K562 (cell line): ENCODE data around the gene LNX2. TPM values are rescaled to one million over a fixed set of nuclear protein-coding genes. Genes with fewer than 3 reads are reported as not detected.

Source experiments
- ATAC-seq: fragments of 200-7000 bp; cut with Tn5 transposase; 3 replicates; pipeline ENCODE4 v1.9.1; 2020; ENCODE audit warnings: moderate library complexity
- BruUV-seq: library from RNA; stranded (reverse); fragments of 400-500 nt; replicated peaks from 2 replicates; lab custom pipeline; 2021; lab: Mats Ljungman, UMichigan
- CTCF ChIA-PET: fragments of 300-600 bp; formaldehyde crosslinking; extraction: SDS; loops from one replicate; lab custom pipeline; 2021; ENCODE audit warnings: low intra/inter-chr PET ratio; lab: Yijun Ruan, JAX
- POLR2A ChIA-PET: fragments of 300-600, 350-650 bp; sonication (Branson Sonifier 250); formaldehyde crosslinking; extraction: SDS; loops from one replicate; lab custom pipeline; 2021; ENCODE audit warnings: antibody characterized with exemption, inconsistent platforms; lab: Yijun Ruan, JAX
- DNase-seq, 4 experiments: peaks; one replicate each; pipeline versions ENCODE4 v3.0.0 to v3.0.0-alpha.2; 2011 to 2018; ENCODE audit warnings: low spot score in 3 of 4, mixed read lengths in 3 of 4; ENCODE audit errors: extremely low read depth in 1 of 4
- FAIRE-seq: peaks from 2 replicates; lab custom pipeline; 2011; peaks lifted over from hg19 to GRCh38; lab: Jason Lieb, UNC
- H2AFZ ChIP-seq: 2 replicates; pipeline ENCODE4 v1.6.0; 2011; ENCODE audit warnings: low read depth, low read length, control low read depth, inconsistent platforms
- H3K27ac ChIP-seq: fragments of 200-600 bp; 3 replicates; pipeline ENCODE4 v1.8.0; 2011; ENCODE audit warnings: low read depth, mild to moderate bottlenecking, control low read depth, inconsistent platforms, low read length, moderate library complexity, mixed read lengths; ENCODE audit errors: extremely low read depth
- H3K27me3 ChIP-seq, 2 experiments: fragments of 300-600 bp in 1 of 2; 2 replicates in 1 of 2; 3 replicates in 1 of 2; pipeline versions ENCODE4 v1.6.0 to v1.8.0; 2011; ENCODE audit warnings: inconsistent platforms in 2 of 2, low read length in 2 of 2, mild to moderate bottlenecking in 1 of 2, mixed read lengths in 1 of 2, moderate library complexity in 1 of 2; ENCODE audit not compliant: control insufficient read depth in 2 of 2, insufficient read depth in 2 of 2
- H3K36me3 ChIP-seq: fragments of 300-600 bp; 3 replicates; pipeline ENCODE4 v1.8.0; 2011; ENCODE audit warnings: mild to moderate bottlenecking, low read length, inconsistent platforms; ENCODE audit not compliant: control insufficient read depth, insufficient read depth
- H3K4me1 ChIP-seq, 2 experiments: fragments of 200-600 bp in 1 of 2; replicated peaks in 1 of 2; 2 replicates in 1 of 2; 3 replicates in 1 of 2; pipeline versions ENCODE4 v1.5.1 to v1.8.0; 2011; ENCODE audit warnings: inconsistent platforms in 2 of 2, low read length in 2 of 2, mild to moderate bottlenecking in 1 of 2, mixed read lengths in 1 of 2, moderate library complexity in 1 of 2; ENCODE audit not compliant: control insufficient read depth in 2 of 2, insufficient read depth in 2 of 2
- H3K4me2 ChIP-seq: 2 replicates; pipeline ENCODE4 v1.6.1; 2011; ENCODE audit warnings: low read length, control low read depth, inconsistent platforms, mixed read lengths; ENCODE audit not compliant: insufficient read depth
- H3K4me3 ChIP-seq: fragments of 200-600 bp; sonication (generic), shearing (Covaris generic); 2 replicates; pipeline ENCODE4 v1.5.1; 2016; ENCODE audit warnings: control low read depth, inconsistent platforms
- H3K79me2 ChIP-seq: fragments of 200-600 bp; 3 replicates; pipeline ENCODE4 v1.8.0; 2011; ENCODE audit warnings: low read length, inconsistent platforms; ENCODE audit not compliant: control insufficient read depth, insufficient read depth
- H3K9ac ChIP-seq, 2 experiments: 2 replicates each; pipeline versions ENCODE4 v1.6.0 to v1.6.1; 2011; ENCODE audit warnings: low read depth in 2 of 2, low read length in 2 of 2, control low read depth in 1 of 2, inconsistent platforms in 1 of 2, mild to moderate bottlenecking in 1 of 2, mixed read lengths in 1 of 2; ENCODE audit not compliant: insufficient read depth in 1 of 2
- H3K9me1 ChIP-seq: one replicate; pipeline ENCODE4 v1.6.0; 2011; ENCODE audit warnings: inconsistent platforms, mild to moderate bottlenecking, low read length, moderate library complexity; ENCODE audit not compliant: control insufficient read depth, insufficient read depth
- H3K9me3 ChIP-seq: replicated peaks from 2 replicates; pipeline ENCODE4 v1.5.1; 2011; ENCODE audit warnings: low read depth, low read length, inconsistent platforms; ENCODE audit not compliant: control insufficient read depth, insufficient read depth
- H4K20me1 ChIP-seq: replicated peaks from 2 replicates; pipeline ENCODE4 v1.6.1; 2011; ENCODE audit warnings: low read length, inconsistent platforms, mixed read lengths; ENCODE audit not compliant: control insufficient read depth, insufficient read depth
- ADNP ChIP-seq: fragments of 200-800 bp; sonication (Bioruptor generic); IDR thresholded peaks from 2 replicates; pipeline ENCODE4 v1.6.1; 2016; ENCODE audit warnings: missing genetic modification characterization, missing compliant biosample characterization
- CTCF ChIP-seq, 3 experiments: IDR thresholded peaks in 2 of 3; conservative IDR thresholded peaks in 1 of 3; 2 replicates each; pipeline ENCODE4 v1.5.1; 2011 to 2012; ENCODE audit warnings: low read length in 3 of 3, mild to moderate bottlenecking in 3 of 3, control low read depth in 2 of 3, improper control_type of control experiment in 1 of 3, inconsistent platforms in 1 of 3, low read depth in 1 of 3, mixed read lengths in 1 of 3, moderate library complexity in 1 of 3; ENCODE audit not compliant: insufficient read depth in 2 of 3
- WGBS: fragments of 100-300 bp; shearing (Covaris generic); methylation state at CpG from one replicate; pipeline ENCODE4 v1.1.6; 2016; ENCODE audit warnings: low coverage, mixed read lengths; ENCODE audit not compliant: insufficient coverage; ENCODE audit errors: missing lambda C conversion rate; 5-methylcytosine and 5-hydroxymethylcytosine counted together
- in situ Hi-C: fragments of 300-500 bp; cut with MboI; formaldehyde crosslinking; loops from 4 replicates; pipeline ENCODE4 v1.15.0; 2018; ENCODE audit warnings: inconsistent platforms, mixed read lengths
- intact Hi-C: fragments of 100-400 bp; cut with micrococcal nuclease; formaldehyde crosslinking; loops from 2 replicates; pipeline ENCODE4 v1.14.2; 2022
- polyA plus RNA-seq, 8 experiments: library from polyadenylated mRNA; depleted of rRNA in 4 of 8; stranded (reverse) in 5 of 8; unstranded in 3 of 8; fragments of >200 nt; fragmentation: Nextera tagmentation in 2 of 8; fragmentation: Illumina TruSeq in 1 of 8; extraction: Ambion mirVana in 2 of 8; extraction: Trizol in 1 of 8; gene quantifications; 2 replicates each; pipeline versions ENCODE4 v1.2.1 to v1.2.3, GENCODE V29; 2011 to 2014; ENCODE audit warnings: inconsistent platforms in 1 of 8, missing spikeins in 1 of 8
- total RNA-seq, 7 experiments: library from RNA; depleted of rRNA in 6 of 7; stranded (reverse); fragments of >200 nt in 6 of 7; fragmentation: Illumina TruSeq in 2 of 7; extraction: Trizol in 2 of 7; gene quantifications; 2 replicates each; pipeline versions ENCODE4 v1.2.1 to v1.2.3, GENCODE V29; 2011 to 2021; ENCODE audit warnings: low replicate concordance in 1 of 7

The LNX2 gene
- total and polyA plus RNA-seq, 9 of the 15 experiments (the other 6 are each of a cell fraction or from before 2014, with no cell fraction given), result 1.5 to 5.5 (median 4.0) TPM

- DNase-seq (no peak), FAIRE-seq (no peak), ATAC-seq (no peak)
- H3K4me1 ChIP-seq, result no peaks in the 10 kb centered on the region
- intact Hi-C loops (no loop called here), in situ Hi-C loops (loop anchor here (25.0 kb wide), 1 partner anchor 457 kb away; the partner anchor contains the start of gene CDX2)
- no peak overlapping the region for H3K4me2 ChIP-seq
- H3K9me3 ChIP-seq, result no peaks in the 10 kb centered on the region
- no peaks in the 10 kb centered on the region for H3K79me2 ChIP-seq
- BruUV-seq, result no TSS peak
- ChIA-PET CTCF (no interaction called here), POLR2A (no interaction called here)
- H3K4me3 ChIP-seq, result no peak overlapping the region
- no peak overlapping the region for H2AFZ ChIP-seq
- H3K27ac ChIP-seq, result no peak overlapping the region
- 0% methylated on average over 3 of the region's 3 CpGs for WGBS
- TF ChIP-seq CTCF (IDR thresholded peaks at IDR 0.05 in 2 of 3, conservative IDR thresholded peaks at IDR 0.05 in 1 of 3; ENCODE audit: insufficient read depth in 2 of 3, low read depth in 1 of 3, low read length in 3 of 3), result no peak
- peaks cover 8 to 39% of the 10 kb centered on the region in 2 experiments; a peak in 4 of 5 replicates for H3K27me3 ChIP-seq
- no peak overlapping the region for H3K9ac ChIP-seq
- H3K36me3 ChIP-seq, result no peaks in the 10 kb centered on the region
- no peaks in the 10 kb centered on the region for H4K20me1 ChIP-seq
- H3K9me1 ChIP-seq, result no peaks in the 10 kb centered on the region
These were observed 114.5 kb downstream of the LNX2 start for GRCh38 chr13:27505792-27506191.

DNA sequence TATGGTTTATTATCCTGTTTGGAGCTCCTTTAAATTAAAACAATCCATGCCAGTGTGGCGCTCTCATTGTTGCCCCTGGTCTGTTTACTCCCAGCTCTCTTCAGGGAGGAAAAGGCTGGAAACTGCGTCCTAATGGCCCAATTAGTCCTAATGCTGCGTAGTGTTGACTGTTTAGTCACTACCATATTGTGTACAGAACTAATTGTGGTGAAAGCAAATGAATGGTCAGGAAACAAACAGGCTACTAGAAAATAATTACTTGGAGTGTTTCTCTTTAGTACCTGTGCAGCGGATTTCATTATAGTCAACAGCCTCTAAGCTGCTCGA, 115.5 kb downstream of the LNX2 start:
- Histone ChIP-seq H3K4me1 (no peaks in the 10 kb centered on the region), H3K4me2 (no peak overlapping the region), H3K9me3 (no peaks in the 10 kb centered on the region), H3K9ac (no peak overlapping the region), H4K20me1 (no peaks in the 10 kb centered on the region), H3K27me3 (peaks cover 8 to 33% of the 10 kb centered on the region in 2 experiments; a peak in 3 of 5 replicates), H3K27ac (no peak overlapping the region), H2AFZ (no peak overlapping the region), H3K9me1 (no peaks in the 10 kb centered on the region), H3K4me3 (no peak overlapping the region), H3K79me2 (no peaks in the 10 kb centered on the region), H3K36me3 (no peaks in the 10 kb centered on the region)
- intact Hi-C loops (no loop called here), in situ Hi-C loops (loop anchor here (25.0 kb wide), 1 partner anchor 457 kb away; the partner anchor contains the start of gene CDX2)
- no peak for TF ChIP-seq ADNP (tag)
- CTCF ChIA-PET, result no interaction called here
- POLR2A ChIA-PET, result no interaction called here
- BruUV-seq, result no TSS peak
- FAIRE-seq (no peak), DNase-seq (no peak), ATAC-seq (no peak)
- WGBS, result 2% methylated on average over 5 of the region's 5 CpGs
